Glomerular visceral epithelial cell (primary cell): ENCODE results near the gene ENO2.

ENCODE experiments used
- DNase-seq: peaks from one replicate; pipeline ENCODE4 v3.0.0-alpha.2; 2016; ENCODE audit errors: extremely low spot score

ENO2 gene

DNA sequence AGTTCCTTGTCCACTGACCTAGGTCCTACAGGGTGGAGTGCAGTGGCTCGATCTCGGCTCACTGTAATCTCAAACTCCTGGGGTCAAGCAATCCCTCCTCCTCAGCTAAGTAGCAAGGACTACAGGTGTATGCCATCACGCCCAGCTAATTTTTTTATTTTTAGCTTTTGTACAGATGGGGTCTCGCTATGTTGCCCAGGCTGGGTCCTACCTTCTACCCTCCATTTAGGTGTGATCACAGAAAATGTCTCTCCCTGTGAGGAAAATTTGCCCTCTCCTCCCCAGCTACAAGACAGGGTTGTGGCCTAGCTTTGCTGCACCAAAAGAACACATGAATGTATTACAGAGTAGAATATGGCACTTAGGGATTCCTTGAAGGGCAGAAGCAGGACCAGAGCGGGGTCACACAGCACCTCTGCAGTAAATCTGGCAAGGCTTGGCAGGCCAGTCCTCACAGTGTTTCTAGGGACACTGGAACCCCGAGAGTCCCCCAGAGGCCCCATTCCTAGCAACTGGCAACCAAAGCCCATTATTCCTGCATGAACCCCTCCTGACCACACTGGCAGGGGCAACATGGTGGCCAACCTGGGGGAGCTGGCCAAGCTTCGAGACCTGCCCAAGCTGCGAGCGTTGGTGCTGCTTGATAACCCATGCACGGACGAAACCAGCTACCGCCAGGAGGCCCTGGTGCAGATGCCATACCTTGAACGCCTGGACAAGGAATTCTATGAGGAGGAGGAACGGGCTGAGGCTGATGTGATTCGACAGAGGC is 2.0 kb upstream of the ENO2 start:
- no peak for DNase-seq

DNA sequence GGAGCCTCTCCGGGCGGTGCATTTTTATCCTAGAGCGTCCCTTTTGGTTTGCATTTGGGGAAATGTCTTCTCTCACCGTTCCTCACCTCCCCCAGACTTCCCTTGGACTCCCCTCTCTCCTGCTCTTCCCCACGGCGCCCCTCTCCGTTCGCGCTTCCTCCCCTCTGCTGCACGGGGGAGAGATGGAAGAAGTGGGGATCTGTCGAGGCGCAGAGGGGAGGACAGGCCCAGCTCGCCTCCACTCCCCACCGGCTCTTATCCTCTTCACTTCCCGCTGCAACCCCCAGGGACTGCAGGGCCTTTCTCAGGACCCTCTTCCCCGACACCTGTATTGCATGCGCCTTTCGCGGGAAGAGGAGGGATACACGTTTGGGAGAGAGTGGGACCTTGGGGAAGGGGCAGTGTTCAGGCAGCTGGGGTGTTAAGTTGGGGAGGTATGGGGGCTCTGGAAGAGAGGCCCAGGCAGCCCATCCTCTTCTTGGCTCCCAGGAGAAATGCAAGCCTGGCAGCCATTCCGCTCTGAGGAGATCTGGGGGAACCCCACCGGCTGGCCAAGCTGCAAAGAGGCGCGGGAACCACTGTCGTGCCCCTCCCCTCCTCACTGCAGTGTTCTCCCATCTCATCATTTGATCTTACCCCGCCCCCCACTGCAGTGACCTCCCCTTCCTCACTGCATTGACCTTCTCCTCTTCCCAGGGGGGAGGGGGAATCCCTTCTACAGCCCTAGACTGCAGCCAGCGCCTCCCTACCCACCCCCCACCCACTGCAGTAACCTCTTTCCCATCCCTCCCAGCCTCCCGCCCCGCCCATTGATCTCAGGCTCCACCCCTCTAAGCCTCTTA is 788 bp downstream of the ENO2 start:
- DNase-seq = no peak

DNA sequence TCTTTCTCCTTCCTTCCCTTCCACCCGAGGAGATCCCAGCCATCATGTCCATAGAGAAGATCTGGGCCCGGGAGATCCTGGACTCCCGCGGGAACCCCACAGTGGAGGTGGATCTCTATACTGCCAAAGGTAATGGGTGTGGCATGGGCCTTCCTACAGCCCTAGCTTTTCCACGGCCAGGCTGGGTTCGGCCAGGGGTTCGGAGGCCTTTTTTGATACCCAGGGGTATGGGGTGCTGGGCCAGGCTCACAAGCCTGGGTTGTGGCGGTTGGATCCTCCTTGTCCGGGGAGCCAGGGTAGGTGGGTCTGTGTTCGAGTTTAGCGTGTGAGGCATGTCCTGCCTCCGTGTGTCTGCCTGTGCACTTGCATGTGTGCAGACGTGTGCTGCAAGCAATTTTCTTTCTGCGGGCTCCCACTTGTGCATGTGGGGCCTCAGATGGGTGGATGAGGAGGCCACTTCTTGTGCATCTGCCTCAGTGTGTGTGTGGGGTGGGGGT is 1.5 kb downstream of the ENO2 start:
- DNase-seq = no peak

DNA sequence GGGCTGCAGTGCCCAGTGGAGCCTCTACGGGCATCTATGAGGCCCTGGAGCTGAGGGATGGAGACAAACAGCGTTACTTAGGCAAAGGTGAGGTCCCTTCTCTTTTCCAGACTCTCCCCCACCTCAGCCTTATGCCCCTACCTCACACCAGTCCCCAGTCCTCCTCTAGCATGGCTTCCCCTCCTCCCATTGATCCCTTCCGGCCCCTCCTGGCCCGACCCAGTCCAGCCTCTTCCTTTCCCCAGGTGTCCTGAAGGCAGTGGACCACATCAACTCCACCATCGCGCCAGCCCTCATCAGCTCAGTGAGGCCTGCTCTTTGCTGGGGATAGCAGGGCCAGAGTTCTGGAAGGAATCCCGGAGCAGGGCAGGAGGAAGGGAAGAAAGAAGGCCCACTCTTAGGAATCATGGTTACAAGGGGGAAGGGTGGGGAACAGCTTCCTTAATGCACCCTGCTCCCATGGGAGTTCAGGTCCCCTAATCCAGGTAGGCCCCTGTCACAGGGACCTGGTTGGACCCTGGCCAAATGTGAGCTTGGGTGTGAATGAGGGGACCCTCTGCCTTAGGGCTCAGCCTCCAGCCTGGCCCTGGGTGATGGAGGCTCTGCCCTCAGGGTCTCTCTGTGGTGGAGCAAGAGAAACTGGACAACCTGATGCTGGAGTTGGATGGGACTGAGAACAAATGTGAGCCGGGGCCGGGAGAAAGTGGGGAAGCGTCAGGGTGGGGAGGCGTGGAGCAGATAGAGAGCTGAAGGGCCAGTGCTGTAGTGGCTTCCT is 2.2 kb downstream of the ENO2 start:
- no peak for DNase-seq

DNA sequence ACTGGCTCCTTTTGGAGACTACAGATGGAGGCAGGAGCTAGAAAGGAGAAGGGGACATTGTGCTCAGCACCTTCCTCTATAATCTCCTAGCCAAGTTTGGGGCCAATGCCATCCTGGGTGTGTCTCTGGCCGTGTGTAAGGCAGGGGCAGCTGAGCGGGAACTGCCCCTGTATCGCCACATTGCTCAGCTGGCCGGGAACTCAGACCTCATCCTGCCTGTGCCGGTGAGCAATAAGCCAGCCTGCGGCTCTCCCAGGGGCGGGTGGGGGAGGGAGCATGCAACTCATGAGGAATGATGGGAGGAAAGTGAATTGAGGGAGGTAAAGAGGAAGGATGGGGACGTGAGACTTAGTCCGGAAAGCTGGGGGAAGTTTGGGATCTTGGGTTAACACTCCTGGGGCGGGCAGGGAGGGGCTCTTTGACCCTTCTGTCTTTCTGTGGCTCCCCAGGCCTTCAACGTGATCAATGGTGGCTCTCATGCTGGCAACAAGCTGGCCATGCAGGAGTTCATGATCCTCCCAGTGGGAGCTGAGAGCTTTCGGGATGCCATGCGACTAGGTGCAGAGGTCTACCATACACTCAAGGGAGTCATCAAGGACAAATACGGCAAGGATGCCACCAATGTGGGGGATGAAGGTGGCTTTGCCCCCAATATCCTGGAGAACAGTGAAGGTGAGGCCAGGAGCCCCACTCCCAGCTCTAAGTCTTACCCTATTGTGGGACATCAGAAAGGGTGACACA is 3.3 kb downstream of the ENO2 start:
- DNase-seq = peak; percentile 71

DNA sequence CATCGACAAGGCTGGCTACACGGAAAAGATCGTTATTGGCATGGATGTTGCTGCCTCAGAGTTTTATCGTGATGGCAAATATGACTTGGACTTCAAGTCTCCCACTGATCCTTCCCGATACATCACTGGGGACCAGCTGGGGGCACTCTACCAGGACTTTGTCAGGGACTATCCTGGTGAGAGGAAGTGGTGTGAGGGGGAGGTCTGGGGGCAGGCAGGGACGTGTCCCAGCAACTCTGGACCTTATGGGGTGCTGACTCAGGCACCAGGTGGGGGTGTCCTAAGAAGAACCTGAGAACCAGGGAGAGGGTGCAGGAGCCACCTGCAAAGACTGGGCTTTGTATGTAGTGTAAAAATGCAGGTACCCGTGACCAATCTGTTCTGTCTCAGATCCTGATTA is 5.2 kb downstream of the ENO2 start:
- DNase-seq = no peak

DNA sequence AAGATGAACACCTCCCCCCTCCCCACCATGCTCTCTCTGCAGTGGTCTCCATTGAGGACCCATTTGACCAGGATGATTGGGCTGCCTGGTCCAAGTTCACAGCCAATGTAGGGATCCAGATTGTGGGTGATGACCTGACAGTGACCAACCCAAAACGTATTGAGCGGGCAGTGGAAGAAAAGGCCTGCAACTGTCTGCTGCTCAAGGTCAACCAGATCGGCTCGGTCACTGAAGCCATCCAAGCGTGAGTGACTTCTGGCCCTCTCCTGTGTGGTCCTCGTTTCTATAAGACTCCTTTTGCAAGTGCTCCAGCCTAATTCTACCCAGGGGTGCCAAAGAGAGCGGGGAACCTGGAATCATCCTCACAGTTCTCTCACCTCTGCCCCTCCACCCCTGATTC is 7.2 kb downstream of the ENO2 start:
- DNase-seq = no peak

DNA sequence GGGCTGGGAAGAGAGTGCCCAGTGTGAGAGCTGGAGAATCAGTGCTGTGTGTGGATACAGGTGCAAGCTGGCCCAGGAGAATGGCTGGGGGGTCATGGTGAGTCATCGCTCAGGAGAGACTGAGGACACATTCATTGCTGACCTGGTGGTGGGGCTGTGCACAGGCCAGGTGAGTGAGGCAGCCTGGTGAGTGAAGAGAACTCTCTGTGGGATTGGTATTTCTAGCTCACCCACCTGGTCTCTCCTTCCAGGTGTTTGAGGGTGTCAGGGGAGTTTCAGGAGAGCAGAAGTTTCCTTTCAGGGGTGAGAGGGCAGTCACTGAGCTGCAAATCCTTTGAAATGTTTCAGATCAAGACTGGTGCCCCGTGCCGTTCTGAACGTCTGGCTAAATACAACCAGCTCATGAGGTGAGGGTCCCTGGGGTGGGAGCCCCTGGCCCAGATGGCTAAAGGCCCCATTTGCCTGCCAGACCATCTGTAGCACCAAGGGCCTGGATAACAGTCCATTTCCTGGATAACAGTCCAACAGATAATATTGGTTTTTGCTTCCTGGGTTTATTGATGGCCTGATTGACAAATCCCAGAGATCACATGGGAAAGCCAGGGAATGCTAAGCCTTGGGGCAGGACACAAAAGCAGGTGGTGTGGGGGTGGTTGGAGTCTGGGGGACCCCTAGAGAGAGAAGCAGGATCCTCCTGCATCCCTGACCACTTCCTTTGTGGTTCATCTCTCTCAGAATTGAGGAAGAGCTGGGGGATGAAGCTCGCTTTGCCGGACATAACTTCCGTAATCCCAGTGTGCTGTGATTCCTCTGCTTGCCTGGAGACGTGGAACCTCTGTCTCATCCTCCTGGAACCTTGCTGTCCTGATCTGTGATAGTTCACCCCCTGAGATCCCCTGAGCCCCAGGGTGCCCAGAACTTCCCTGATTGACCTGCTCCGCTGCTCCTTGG is 7.9 kb downstream of the ENO2 start:
- DNase-seq = no peak

DNA sequence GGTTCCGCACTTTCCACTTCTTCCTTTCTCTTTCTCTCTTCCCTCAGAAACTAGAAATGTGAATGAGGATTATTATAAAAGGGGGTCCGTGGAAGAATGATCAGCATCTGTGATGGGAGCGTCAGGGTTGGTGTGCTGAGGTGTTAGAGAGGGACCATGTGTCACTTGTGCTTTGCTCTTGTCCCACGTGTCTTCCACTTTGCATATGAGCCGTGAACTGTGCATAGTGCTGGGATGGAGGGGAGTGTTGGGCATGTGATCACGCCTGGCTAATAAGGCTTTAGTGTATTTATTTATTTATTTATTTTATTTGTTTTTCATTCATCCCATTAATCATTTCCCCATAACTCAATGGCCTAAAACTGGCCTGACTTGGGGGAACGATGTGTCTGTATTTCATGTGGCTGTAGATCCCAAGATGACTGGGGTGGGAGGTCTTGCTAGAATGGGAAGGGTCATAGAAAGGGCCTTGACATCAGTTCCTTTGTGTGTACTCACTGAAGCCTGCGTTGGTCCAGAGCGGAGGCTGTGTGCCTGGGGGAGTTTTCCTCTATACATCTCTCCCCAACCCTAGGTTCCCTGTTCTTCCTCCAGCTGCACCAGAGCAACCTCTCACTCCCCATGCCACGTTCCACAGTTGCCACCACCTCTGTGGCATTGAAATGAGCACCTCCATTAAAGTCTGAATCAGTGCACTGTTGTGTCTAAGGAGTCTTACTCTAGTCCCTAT is 8.8 kb downstream of the ENO2 start:
- no peak for DNase-seq

DNA sequence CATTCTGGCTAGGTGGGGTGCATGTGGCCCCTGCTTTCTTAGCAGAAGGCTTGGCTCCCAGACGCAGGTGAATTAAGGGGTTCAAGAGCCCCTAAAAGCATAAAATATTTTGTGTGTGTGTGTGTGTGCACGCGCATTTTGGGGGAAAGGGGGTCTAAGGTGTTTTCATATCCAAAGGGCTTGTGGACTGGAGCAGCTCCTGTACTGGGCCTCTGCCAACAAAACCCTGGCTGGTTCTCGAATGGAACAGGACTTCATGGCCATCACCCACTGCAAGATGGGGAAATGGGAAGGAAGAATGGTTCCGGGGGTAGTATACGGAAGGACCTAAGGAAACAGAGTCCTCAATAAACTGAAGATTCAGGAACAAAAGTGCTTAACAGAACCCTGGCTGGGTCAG is 9.5 kb downstream of the ENO2 start:
- DNase-seq = no peak

DNA sequence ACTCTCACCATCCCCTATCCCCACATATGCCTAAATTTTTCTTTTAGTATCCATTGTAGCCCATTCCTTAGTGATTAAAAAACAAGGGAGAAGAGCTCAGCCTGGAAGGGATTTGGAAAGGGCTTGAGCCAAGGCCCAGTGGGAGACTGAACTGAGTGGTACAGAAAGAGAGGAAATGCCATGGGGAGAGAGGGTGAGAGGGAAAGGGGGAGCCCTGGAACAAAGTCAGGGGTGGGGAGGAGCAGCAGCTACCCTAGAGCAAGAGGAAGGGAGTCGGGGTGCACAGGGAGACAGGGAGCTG is 10.8 kb downstream of the ENO2 start:
- no peak for DNase-seq

DNA sequence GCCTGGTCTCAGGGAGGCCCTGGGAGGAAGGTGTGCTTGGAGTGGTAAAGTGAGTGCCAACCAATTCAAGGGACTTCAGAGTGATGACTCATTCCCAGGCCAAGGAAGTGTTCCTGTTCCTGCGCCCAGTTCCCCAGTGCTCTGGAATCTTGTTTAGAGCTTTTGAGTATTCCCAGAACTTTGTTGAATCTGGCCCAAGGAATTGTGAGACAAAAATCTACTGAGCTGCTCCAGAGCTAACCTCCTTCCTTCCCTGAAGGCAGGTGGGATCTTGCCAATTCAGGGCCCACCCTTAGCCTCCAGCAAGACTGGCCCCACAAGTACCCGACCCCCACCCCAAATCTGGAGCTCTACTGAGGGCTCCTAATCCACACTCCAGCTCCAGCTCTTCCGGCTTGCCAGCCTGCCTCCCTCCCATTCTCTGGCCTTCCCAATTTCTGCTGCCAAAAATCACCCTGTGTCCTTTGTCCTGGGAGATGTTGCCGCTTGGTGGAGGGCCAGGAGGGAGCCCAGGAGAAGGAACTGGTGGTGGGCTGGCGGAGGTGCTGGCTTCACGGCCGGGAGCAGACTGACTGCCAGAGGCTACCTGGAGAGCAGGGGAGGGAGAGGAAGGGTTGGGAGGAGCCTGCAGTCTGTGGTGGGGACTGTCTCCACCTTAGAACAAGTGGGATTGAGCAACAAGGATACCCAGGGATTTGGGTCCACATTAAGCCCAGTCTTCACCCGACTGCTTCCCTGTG is 11.3 kb downstream of the ENO2 start:
- peak; percentile 82 for DNase-seq

DNA sequence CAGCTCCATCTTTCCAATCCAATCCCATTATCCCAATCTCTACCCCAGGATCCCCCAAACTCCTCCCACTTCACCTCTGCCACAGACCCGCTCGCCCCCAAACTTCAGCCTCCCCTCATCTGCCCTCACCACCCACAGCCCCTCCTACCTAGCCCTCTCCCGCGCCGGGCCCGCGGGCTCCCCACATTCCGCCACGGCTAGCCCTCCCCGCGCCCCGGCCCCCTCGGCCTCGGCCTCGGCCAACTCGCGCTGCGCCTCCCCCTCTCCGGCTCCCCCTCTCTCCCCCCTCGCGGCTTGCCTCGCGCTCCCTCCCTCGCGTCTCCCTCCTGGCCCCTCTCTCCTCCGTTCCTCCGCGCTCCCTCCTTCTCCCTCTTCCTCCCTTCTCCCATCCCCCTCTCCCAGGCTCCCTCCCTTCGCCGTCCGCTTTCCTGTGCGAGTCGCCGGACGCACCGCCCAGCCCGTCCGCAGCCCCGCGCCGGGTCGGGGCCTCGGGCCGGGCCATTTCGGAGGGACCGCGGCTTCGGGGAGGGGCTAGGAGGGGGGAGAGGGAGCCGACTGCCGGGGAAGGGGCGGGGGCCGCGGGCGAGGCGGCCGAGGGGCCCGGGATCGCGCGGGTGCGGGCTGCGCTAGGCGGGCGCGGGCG is 13.1 kb downstream of the ENO2 start, which contains the start of gene ATN1:
Gene ATN1 (plus strand): TSS at position 581 of the 643 bp plus-strand sequence. CDS start 6,043 bp downstream, outside the sequence.
- DNase-seq = peak; percentile 73

DNA sequence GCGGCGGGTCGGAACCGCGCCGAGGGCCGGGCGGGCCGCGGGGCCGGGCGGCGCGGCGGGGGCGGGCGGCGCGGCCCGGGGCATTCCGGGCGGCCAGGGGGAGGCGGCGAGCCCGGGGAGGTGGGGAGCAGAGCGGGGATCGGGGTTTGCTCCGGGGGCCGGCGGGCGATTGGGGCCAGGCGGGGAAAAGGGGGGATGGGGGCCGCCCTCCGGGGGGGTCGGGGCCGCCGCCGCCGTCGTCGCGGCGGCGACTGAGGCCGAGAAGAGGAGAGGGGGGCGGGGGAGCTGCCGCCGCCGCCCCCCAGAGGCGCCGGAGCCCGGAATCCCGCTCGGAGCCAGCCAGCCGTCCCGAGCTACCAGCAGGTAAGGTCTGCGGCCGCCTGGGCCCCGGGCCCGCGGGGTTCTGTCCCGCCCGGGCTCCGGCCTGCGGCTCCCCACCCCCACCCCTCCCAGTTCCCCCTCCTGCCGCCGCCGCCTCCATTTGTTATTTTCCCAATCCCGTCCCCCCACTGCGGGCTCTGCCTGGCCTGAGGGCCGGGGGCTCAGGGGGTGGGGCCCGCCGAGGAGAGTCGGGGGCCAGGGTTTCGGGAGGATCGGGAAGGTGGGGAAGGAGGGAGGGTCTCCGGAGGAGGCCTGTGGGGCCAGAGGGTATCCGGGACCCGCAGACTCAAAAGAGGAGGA is 13.8 kb downstream of the ENO2 start:
- DNase-seq = no peak

DNA sequence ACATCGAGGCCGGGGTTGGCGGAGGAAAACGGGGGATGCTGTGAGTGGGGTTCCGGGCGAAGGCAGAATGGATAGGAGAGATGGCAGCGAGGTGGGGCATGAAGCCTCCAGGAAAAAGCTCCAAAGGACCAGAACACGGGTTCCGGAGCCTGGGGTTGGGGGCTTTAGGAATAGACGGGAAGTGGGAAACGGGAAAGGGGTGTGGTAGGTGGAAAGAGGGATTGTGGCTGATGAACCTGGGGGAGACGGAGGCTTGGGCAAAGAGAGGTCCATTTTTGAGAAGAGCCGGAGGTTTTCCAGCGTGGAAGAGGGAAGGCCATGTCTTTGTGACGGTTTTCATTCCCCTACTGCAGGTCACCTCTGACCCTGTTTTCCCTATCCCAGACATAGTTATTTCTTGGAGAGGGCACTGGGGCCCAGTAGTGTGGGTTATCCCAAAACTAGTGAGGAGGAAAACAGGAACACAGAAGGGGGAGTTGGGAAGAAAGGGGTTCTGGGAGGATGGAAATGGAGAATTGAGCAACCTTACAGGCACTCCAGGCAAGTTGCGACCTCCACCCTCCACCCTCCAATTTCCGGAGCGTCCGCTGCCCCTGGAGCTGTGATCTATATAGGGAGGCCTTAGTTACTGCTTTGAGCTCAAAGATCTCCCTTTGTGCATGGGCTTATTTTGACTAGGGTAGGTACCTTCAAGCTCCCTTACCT is 14.5 kb downstream of the ENO2 start:
- no peak for DNase-seq

DNA sequence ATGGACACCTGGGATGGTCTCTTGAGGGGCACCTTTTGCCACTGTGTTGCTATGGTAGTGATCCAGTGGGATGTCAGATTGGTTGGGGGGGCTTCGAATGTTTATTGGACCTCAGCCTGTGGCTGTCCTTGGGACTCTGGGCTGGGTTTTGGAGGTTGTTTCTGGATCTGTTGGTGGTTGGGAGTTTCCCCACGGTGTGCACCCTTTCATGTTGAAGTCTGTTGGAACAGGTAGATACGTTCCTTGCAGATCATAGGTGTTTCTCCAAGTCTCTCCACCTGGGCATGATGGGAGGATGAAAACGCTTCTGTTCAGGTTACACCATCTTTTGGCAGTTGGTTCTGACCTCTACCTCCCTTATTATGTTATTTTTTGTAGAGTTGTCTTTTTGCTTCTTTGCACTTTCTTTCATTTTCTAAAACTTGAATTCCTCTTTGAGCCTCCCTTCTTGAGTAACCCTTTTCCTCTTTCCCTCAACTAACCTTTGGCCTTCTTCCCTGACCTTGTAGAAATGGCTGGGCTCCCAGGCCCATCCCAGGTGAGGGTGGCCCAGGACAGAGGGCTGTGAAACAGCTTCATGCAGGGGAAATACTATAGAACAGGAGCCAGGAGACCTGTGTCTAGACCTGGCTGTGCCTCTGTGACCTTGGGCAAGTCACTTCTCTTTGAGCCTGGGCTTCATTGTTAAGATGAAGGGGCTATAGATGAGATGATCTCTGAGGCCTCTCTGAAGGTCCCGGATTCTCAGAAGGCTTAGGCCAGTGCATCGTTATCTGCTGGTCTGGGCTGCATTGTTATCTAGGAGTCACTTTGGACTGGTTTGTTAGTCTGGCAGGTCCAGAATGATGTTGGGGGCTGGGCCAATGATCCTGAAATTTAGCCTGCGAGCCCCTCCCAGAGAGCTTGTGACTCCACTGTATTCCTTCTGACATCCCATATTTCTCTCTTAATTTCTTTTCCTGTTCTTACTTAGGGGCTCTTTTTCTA is 15.4 kb downstream of the ENO2 start:
- DNase-seq = no peak
